ENCODE measurements around the gene GLS2.

GRCh38 chr12:56476143-56476542 lies 11.8 kb downstream of the GLS2 start:
- TF ChIP-seq POLR2A (IDR thresholded peaks at IDR 0.05; ENCODE audit: low read depth, low read length) (no peak), POLR2AphosphoS5 (IDR thresholded peaks at IDR 0.05; ENCODE audit: low read depth, low read length) (no peak), TAF1 (IDR thresholded peaks at IDR 0.05; ENCODE audit: low read depth, low read length) (no peak), SPI1 (IDR thresholded peaks at IDR 0.05; ENCODE audit: low read depth, low read length) (no peak), POU2F2 (IDR thresholded peaks at IDR 0.05; ENCODE audit: low read depth, low read length) (no peak)

Measured in GM12891 (cell line).